ENCODE results near the gene TGFBR2.

TGFBR2 gene

DNA sequence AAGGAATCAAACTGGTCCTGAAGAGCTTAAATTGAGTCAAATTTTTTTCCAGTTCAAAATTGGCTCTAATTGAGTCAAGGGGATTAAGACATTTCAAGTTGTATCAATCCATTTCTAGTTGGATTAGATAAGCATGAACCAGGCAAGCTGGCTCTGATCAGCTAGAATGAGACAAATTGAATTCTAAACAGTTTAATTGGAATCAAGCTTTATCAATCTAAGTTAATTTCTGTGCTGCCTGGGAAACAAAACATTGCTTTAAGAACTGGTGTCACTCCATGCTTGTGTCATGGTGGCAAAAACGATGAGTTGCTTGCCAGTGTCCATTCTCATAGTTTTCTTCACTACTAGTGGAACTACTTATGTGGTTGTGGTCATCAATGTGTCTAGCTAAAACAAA lies 116.8 kb downstream of the TGFBR2 start:
- DNase-seq = no peak

DNA sequence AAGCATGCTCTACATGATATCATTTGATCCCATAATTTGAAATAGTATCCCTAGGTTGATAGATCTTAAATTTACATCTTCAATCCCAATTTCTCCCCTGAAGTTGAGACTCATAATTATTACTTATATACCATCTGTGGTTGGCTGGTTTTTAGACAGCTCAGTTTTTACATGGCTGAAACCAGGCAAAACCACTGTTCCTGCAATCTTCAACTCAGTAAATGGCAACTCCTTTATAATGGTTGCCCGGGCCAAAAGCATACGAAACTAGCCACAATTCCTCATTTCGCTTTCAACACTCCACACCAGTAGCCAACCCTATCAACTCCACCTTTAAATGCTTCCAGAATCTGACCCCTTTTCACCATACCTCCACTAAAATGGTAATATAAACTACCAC lies 118.5 kb downstream of the TGFBR2 start:
- DNase-seq = no peak

DNA sequence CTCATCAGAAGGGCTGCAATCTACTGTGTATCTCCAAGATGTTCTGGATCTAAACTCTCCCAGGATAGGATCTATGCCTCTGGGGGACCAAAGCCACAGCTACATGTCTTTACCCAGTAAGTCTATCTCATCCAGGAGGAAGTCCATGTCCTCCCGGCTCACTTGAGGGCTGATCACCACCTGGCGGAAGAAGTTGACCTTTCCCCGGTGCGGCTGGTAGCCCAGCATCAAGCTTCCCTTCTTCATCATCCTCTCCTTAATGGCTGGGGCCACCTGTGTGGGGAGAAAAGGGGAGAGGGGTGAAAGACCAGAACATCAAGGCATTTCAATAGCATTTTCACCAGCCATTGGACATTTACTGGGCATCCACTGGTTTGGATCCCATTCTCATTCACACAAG lies 121.7 kb downstream of the TGFBR2 start:
- DNase-seq = no peak

DNA sequence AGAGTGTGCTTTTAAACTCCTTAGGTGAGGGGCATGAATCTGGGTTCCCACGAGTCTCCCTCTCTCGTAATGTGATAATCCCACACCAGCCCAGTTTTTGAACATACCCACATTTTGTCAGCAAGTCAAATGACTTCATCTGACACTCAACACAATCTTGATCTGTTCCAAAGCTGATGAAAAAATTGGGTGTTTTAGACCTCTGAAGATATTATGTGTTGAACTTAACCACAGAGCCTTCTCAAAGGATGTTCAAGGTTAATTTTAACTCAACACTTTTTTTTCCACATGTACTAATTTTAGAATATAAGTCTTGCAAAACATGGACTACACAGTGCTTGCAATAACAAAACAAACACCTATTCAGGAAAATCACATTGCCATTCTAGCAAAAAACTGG lies 123.1 kb downstream of the TGFBR2 start:
- DNase-seq = no peak

DNA sequence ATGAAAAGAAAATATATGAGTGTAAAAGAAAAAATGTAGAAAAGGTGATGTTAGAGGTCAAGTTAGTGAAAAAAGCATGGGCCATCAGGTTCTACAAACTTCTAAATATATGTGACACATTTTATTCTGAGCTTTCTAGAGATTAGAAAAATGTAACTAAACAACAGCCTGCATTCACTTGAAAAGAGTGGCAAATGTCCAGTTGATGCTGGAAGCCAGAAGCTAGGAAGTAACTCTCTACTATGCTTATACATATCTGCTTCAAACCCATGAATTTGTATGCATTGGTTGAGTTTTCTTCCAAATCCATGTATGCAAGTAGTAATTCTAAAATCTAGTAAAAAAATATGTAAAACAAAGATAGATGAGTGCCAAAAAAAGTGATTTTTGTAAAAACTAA lies 123.5 kb downstream of the TGFBR2 start:
- DNase-seq = no peak

DNA sequence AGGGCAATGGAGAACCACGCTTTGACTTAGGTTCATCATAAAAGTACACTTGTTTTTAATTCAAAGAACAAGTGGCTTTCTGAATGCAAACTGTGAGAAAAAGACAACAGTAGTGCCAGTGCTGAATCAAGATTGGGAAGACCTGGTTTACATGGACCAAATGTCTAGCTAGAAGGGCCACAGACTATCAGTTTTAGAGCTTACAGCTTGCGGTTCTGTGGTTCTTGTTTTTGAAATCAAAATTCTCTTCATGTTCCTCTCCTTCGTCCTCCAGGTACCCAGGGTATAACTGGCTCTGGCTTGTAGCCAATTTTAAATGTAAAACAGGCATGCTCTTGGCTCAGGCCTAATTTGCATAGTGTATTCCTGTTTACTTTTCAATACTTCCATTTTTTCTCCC lies 124.6 kb downstream of the TGFBR2 start:
- DNase-seq = no peak

DNA sequence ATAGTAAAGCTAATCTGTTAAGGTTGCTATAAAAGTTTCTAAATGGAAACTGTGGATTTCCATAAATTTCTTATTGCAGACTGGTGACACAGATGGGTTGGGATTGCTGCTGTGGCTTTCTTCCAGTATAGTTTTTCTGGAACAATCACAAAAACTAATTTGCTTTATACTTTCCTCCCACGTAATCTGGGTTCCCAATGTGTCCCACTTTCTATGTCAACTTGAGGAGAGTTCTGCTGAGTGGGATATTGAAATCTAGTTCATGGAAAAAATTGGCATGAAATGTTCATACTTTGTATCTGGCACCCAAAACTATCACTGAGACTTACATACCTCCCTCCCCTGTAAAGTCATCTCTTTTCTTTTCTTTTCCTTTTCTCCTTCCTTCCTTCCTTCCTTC lies 126.8 kb downstream of the TGFBR2 start:
- no peak for DNase-seq

DNA sequence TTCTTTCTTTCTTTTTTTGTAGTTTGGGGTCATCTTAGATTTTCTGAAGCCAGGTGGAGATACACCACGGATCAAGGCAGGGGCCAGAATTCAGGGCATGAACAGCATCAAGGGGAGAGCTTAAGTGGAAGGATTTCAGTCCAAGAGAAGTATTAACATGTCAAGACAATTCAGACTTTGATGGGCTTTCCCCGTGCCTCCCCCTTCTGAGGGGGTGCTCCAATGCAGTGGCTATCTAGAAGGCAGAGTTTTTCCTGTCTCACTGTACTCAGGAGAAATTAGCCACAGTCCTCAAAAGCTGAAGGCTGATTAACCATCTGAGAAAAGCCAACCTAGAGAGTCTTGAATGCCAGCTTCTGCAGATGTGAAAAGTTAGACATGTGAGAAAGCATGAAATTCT lies 127.3 kb downstream of the TGFBR2 start:
- DNase-seq = no peak

DNA sequence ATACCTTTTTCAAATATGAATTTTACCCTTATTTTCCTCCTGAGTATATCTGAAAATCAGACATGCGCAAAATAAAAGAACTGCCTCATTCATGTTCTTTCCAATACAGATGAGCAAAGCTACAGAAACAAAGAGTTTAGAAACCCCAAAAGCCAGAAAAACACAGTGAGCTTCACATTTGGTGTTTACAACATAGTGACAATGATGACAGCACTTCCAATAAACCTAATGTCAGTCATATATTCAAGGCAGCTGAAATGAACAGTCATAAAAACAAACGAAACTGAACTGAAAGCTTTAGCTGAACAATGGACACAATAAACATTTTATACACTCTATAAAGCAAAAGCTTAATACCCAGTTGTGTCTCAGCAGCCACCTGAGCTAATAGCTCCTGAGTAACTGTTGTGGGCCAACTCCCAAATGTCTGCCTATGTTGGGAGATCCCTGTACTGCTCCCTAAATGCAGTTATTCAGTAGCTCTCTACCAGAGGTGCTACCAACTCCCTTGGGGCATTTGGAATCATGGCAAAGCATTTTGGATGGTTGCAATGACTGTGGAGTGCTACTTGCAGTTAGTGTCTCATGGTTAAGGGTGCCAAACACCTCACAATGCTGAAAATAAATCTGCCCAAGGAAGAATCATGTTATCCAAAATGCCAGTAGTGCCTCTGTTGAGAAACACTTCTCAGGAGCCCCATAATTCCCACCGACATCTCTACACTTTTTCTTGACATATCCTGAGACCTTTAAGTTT lies 131.5 kb downstream of the TGFBR2 start:
- no peak for DNase-seq

DNA sequence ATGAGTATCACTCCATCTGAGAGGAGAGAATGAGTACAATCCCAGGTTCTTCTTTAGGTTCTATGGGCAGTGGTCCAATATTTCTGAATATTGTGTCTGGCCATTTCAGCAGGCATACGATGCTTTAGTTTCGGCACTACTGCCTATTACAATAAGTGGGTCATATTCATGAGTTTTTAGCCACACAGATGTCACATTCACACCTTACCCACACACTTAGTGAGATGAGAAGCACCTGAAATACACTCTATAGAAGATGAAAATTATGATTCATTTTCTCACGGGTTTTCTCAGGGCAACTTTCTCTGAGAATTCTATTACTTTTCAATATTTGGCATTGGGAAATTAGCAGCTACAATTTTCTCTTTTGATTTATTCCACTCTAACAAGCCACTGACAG lies 132.2 kb downstream of the TGFBR2 start:
- DNase-seq = no peak

DNA sequence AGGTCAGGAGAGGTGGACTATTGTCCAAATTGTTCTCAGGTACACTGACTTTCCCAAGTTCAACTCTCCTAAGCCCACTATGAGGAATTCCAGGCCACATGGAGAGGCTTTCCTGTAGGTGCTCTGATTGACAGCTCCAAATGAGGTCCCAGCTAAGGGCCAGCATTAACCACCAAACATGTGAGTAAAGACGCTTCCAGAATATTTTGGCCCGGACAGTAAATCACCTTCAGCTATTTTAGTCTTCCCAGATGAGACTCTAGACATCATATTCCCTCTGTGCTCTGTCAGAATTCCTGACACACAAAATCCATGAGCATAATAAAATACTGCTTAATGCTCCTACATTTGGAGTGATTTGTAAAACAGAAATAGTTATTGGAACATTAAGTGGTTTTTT lies 135.5 kb downstream of the TGFBR2 start:
- no peak for DNase-seq

DNA sequence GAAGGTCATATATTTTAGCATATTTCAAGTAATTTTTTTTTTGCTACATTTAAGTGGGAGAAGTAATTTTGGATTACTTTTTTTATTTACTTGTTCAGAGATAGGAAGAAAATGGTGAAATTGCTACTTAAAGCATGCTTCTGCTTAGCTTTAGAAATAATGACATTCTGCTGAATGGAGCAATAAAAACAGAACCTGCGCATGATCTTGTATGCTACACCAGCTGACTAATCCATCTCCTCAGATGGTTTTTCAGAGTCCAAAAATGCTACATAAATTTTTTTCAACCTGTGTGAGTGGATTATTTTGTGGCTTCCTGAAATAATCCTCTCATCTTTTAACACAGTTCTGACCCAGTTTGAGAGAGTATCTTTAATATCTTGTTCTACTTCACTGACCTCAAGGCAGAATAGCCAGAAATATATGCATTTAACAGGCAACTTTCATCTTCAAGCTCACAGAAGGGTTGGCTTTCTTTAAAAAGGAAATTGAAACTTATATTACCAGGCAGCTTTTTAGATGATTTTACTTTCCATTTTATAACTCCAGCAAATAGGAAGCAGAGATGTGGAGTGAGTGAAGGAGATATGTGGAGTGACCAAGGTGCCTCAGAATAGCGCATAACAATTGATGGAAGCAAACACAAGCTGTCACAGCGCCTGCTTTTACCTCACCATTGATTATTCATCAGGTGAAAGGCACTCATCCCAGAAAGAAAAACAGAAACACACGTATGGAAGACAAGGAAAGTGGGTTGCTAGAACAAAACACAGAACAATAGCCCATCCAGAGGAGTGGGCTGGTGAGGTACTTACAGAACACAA lies 136.6 kb downstream of the TGFBR2 start:
- no peak for DNase-seq
